ENCODE measurements around the gene ADRA1B. TPM values are rescaled to one million over a fixed set of nuclear protein-coding genes. Genes with fewer than 3 reads are reported as not detected.
A peak's percentile ranks its signal among the peaks of the same experiment; 100 is the strongest.

Gene ADRA1B
- total RNA-seq, 4 donors from 2014 or later: 1.7 to 12.2 (median 5.2) TPM

GRCh38 chr5:159906943-159907342 lies 9.3 kb upstream of the ADRA1B start:
- Histone ChIP-seq H3K36me3 (no peaks in the 10 kb centered on the region), H3K9me3 (no peaks in the 10 kb centered on the region), H3K4me1 (no peaks in the 10 kb centered on the region), H3K27me3 (no peaks in the 10 kb centered on the region), H3K27ac (peak overlapping the region in 1 of 4 donors; percentile 59), H3K4me3 (no peak overlapping the region)
- DNase-seq: peak in 1 of 3 donors; percentile 70
- no peak for TF ChIP-seq POLR2A (IDR thresholded peaks at IDR 0.05)
- no peak for TF ChIP-seq CTCF (IDR thresholded peaks at IDR 0.05)

GRCh38 chr5:159907689-159908590 lies 8.3 kb upstream of the ADRA1B start:
- peak overlapping the region in 1 of 4 donors; percentile 59 for H3K27ac ChIP-seq
- no peak for DNase-seq
- no peaks in the 10 kb centered on the region for H3K9me3 ChIP-seq
- no peak overlapping the region for H3K4me3 ChIP-seq
- no peak for TF ChIP-seq CTCF (IDR thresholded peaks at IDR 0.05)
- TF ChIP-seq POLR2A (IDR thresholded peaks at IDR 0.05): no peak
- no peaks in the 10 kb centered on the region for H3K27me3 ChIP-seq
- no peaks in the 10 kb centered on the region for H3K4me1 ChIP-seq
- no peaks in the 10 kb centered on the region for H3K36me3 ChIP-seq

GRCh38 chr5:159908591-159908940 lies 7.7 kb upstream of the ADRA1B start:
- Histone ChIP-seq H3K36me3 (no peaks in the 10 kb centered on the region), H3K9me3 (no peaks in the 10 kb centered on the region), H3K4me3 (no peak overlapping the region), H3K27me3 (no peaks in the 10 kb centered on the region), H3K4me1 (peaks cover 0 to 4% (median 0%) of the 10 kb centered on the region in 4 donors), H3K27ac (no peak overlapping the region)
- DNase-seq: no peak
- TF ChIP-seq POLR2A (IDR thresholded peaks at IDR 0.05) (no peak), CTCF (IDR thresholded peaks at IDR 0.05) (no peak)

- Histone ChIP-seq H3K9me3 (no peaks in the 10 kb centered on the region), H3K27me3 (no peaks in the 10 kb centered on the region), H3K4me3 (no peak overlapping the region), H3K36me3 (no peaks in the 10 kb centered on the region), H3K4me1 (peaks cover 0 to 6% (median 0%) of the 10 kb centered on the region in 4 donors), H3K27ac (no peak overlapping the region)
- DNase-seq: no peak
- no peak for TF ChIP-seq POLR2A (IDR thresholded peaks at IDR 0.05)
- no peak for TF ChIP-seq CTCF (IDR thresholded peaks at IDR 0.05)
These were observed 7.2 kb upstream of the ADRA1B start for GRCh38 chr5:159909126-159909525.

- Histone ChIP-seq H3K4me1 (peaks cover 0 to 6% (median 0%) of the 10 kb centered on the region in 4 donors), H3K4me3 (no peak overlapping the region), H3K9me3 (no peaks in the 10 kb centered on the region), H3K27me3 (no peaks in the 10 kb centered on the region), H3K27ac (no peak overlapping the region), H3K36me3 (no peaks in the 10 kb centered on the region)
- TF ChIP-seq POLR2A (IDR thresholded peaks at IDR 0.05): no peak
- no peak for TF ChIP-seq CTCF (IDR thresholded peaks at IDR 0.05)
- DNase-seq: no peak
These were observed 6.0 kb upstream of the ADRA1B start for GRCh38 chr5:159910207-159910842.

All from Peyer's patch (tissue), 4 donors.